ENCODE data around the gene LYPD3.
"Not testable (repeated sequence)": the region's sequence is repeated elsewhere in the genome, so short reads cannot be mapped to it uniquely, and the experiment has no call there.

The LYPD3 gene

DNA sequence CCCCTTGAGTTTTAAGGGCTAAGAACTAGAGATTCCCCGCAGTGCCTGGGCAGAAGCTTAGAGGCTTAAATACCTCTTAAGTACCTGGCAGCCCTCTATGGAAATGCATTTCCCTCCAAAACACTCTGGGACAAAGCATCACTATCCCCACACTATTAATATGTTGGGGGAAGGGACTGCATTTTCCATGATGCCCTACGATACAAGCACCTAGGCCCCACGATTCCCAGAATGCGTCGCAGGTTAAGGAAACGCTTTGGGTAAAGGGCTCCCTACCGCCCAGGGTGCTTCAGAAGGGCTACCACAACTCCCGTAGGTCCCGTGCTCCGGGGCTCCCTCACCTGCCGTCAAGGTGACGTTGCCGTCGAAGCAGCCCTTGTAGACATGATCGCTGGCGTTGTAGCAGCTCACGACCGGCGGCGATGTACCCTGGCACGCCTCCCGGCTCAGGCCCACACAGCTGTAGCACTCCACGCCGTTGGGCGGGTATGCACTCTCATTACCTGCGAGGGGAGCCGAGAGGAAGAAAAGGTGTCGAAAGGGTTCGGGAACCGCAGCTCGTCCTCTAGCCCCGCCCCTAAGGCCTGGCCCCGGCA, 2.5 kb downstream of the LYPD3 start:
- no peak for DNase-seq

DNA sequence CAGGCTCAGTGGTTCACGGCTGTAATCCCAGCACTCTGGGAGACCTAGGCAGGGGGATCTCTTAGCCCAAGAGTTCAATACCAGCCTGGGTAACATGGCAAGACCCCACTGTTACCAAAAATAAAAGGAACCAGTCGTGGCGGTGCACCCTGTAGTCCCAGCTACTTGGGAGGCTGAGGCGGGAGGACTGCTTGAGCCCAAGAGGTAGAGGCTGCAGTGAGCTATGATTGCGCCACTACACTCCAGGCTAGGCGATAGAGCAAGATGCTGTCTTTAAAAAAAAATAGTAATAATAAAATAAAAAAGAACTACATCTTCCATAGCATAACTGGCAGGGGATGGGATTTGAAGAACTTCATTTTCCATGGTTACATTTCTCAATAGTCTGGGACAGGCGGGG, 3.0 kb downstream of the LYPD3 start:
- no peak for DNase-seq

DNA sequence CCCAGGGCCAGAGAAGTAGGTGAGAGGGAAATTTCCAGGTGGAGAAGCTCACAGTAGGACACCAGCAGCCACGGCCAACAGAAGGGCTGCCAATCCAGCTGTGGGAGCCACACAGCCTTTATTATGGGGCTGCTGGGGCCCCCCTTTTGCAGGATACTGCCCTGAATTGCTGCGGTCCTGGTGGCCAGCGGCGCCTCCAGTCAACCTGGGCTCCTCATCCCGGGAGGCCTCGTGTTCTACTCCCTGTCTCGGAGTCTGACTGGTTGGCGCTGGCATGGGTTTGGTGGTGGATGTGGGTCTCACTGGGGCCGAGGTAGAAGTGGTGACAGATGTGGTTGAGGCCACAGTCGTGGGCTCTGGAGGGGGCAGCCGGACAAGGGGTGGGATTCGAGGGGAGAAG, 4.1 kb downstream of the LYPD3 start:
- DNase-seq = no peak

DNA sequence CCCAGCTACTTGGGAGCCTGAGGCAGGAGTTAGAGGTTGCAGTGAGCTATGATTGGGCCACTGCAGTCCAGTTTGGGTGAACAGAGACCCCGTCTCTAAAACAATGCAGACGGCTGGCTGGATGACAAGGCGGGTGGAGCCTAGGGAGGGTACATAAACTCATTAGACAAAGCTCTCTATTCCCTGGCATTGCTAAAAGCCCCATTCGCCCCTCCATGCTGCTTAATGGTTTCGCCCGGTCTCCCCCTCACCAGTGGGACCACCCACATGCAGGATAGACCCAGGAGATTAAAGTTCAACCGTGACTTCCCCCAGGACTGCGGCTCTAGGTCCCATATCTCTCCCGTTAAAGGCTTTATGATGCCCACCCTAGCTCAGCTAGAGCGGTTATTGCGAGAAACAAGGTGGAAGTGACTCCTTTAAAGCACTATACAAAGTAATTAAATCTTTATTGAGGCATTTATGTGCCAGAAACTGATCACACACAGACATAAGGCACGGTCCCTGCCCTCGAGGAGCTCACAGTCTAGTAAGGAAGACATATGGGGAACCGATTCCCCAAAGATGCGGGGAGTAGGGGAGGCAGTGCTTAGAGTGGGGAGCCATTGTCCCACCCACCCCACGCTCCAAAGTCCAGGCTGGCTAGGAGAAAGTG, 4.9 kb downstream of the LYPD3 start:
- DNase-seq = no peak

DNA sequence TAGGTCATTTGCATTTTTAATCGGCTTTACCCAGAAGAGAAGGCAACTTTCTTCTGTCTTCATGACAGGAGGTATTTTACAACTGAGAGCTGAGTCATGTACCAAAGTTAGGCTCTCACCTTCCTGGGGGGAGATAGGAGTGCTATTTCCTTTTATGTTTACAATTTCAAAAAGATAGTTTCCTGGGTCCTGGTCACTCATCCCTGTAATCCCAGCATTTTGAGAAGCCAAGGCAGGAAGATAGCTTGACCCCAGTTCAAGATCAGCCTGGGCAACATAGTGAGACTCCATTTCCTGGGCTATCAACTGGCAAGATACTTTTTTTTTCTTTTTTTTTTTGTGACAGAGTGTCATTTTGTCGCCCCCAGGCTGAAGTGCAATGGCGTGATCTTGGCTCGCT, 7.6 kb downstream of the LYPD3 start:
- DNase-seq = no peak

DNA sequence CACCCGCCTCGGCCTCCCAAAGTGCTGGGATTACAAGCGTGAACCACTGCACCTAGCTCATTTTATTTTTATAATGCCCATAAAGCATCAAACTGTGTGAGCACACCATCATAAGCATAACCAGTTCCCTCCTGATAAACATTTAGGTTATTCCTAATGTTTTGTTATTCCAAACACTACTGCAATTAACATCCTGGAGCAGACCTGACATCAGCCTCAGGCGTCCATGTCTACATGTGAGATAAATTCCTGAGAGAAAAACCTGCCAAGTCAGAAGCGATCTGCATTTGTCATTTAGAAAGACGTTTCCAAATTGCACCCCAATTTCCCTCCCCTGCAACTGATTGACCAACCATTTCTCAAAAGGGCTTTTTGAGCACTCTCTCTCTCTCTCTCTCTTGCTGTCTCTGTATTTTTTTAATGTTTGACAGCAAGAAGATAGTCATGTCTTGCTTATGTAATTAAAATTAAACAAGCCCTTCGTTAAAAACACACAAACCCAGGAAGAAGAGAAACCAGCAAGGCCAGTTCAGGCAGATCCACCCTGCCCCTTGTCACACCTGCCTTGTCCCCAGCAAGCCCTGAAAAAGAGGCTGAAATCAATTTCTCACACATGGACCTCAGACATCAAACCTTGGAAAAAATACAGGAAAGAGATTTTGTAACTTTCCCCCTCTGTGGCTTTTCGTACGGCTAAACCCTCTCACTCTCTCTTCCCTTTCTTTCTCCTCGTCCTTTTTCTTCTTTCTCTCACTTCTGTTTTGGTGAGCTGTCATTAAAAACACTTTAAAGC, 9.9 kb downstream of the LYPD3 start:
- no peak for DNase-seq

DNA sequence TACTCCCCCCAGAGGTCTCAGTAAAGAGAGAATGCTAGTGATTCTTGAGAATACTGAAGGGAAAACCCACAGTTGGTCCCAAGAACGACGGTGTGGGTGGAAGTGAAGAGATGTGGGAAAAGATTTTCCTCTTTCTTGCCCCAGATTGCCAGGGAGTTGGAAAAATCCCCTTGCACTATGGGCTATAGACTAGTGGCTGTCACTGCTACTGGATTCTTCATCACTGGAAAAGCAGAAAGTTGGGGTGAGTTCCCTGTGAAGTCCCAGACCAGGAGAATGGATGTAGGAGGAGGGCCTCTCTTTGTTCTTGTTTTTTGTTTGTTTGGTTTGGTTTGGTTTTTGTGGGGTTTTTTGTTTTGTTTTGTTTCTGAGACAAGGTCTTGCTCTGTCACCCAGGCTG, 11.4 kb downstream of the LYPD3 start:
- no peak for DNase-seq

DNA sequence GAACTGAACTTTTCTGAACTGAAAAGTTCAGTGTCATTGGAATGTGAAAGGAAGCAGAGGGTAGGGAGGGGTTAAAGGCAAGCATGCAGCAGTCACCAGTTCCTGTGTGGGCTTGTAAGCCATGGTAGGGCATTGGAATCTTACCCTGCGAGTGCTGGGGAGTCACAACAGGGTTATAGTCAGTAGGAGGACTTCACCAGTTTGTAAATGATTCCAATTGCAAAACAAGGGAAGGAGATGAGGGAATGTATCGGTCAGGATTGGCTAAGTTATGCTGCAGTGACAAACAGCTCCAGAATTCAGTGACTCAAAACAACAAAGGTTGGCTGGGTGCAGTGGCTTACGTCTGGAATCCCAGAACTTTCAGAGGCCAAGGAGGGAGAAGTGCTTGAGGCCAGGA, 12.8 kb downstream of the LYPD3 start:
- DNase-seq = no peak

DNA sequence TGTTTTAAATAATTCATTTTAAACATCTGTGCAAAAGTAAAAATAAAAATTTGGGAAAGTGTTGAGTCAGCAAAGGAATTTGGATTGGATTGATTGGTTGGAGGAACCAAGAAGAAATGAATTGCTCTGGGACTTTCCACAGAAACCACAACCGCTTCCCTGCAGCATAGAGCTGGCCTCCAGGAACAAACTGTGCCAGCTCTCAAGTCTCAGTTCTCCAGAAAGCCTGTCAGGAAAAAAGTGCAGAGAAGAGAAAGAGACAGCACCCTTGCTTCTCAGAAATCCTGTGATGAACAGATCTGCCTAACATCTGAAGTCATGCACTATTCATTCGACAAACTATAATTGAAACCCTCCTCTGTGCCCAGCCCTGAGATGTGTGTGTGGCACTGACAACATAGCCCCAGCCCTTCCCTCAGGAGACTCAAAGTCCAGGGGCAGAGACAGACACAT, 14.8 kb downstream of the LYPD3 start:
- DNase-seq = no peak

DNA sequence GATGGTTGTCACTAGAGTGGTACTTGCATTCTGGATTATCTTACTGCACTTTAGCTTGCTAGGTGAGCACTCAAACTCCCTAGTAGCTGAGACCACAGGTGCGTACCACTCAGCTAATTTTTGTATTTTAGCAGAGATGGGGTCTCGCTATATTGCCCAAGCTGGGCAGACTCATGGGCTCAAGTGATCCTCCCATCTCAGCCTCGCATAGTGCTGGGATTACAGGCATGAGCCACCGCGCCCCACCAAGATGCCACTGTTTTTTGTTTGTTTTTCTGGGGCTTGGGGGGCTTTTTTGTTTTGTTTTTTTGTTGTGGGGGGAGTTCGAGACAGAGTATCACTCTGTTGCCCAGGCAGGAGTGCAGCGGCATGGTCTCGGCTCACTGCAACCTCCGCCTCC, 17.8 kb downstream of the LYPD3 start:
- no peak for DNase-seq

DNA sequence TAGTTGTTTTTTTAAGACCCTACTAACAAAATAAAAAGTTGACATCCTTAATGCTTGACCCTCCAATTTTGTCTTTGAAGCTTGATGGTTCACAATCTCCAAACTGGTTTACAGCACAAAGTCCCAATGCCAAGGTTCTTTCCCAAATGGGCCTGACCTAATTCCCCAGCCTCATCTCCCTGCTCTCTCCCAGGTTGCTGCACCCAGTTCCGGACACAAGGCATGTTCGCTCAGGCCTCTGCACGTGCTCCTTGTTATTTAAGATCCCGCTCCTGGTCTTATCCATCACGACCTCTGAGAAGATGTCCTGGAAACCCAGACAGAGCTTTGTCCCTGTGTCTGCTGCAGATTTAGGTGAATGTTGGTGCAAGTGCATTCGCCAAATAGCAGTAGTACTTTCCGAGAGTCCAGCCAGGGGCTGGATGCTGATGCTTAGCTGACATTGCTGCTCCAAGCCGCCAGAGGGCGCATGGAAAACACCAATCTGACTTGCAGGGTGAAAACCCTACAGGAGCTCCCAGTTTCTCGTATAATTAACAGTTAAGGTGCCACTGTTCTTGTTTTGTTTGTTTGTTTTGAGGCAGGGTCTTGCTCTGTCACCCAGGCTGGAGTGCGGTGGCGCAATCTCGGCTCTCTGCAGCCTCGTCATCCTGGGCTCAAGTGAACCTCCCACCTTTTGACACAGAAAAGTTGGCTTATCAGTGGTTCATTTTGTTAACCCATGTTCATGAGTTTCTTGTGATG, 18.5 kb downstream of the LYPD3 start:
- peak in 47 of 51 donors; percentile 7 to 86 (median 54) for DNase-seq

DNA sequence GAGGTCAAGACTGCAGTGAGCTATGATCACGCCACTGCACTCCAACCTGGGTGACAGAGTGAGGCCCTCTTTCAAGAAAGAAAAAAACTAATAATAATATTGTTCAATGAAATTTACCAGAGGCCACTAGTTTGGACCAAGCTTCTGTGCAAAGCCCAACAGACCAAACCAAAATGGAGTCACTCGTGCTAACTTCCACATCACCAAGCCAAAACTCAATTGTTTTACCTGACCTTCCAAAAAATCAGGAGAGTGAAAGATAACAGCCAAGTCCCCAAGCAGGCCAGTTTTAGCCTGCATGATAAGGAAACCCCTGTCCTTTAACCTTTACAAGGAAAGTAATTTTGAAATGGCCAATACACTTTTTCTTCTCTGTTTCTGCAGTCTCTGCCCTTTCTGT, 20.0 kb downstream of the LYPD3 start:
- DNase-seq = no peak

DNA sequence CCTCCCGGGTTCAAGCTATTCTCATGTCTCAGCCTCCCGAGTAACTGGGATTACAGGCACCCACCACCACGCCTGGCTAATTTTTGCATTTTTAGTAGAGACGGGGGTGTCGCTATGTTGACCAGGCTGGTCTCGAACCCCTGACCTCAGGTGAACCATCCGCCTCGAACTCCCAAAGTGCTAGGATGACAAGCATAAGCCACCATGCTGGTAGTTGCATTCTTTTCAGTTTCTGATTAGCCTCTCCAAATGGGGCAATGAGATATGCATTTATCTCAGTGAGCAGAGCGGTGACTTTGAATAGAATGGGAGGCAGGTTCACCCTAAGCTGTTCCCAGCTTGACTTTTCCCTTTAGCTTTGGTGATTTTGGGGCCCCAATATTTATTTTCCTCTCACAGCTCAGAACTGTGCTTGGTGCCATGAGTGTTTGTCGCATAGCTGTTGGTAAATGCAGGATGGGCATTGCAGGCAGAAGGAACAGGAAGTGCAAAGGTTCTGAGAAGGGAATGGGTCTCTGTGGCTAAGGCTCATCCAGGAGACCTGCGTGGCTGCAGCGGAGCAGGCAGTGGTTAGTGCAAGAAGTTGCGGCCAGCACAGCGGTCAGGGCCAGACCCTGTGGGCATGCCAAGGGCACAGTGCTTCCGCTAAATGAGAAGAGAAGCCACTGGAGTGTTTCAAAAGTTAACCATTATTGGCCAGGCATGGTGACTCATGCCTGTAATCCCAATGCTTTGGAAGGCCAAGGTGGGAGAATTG, 20.7 kb downstream of the LYPD3 start:
- no peak for DNase-seq

DNA sequence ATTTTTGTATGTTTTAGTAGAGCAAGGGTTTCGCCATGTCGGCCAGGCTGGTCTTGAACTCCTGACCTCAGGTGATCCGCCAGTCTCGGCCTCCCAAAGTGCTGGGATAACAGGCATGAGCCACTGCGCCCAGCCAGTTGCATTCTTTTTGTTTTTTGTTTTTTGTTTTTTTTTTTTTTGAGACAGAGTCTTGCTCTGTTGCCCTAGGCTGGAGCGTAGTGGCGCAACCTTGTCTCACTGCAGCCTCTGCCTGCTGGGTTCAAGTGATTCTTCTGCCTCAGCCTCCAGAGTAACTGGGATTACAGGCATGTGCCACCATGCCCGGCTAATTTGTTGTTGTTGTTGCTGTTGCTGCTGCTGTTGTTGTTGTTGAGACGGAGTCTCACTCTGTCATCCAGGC, 21.3 kb downstream of the LYPD3 start:
- not testable (repeated sequence) for DNase-seq

DNA sequence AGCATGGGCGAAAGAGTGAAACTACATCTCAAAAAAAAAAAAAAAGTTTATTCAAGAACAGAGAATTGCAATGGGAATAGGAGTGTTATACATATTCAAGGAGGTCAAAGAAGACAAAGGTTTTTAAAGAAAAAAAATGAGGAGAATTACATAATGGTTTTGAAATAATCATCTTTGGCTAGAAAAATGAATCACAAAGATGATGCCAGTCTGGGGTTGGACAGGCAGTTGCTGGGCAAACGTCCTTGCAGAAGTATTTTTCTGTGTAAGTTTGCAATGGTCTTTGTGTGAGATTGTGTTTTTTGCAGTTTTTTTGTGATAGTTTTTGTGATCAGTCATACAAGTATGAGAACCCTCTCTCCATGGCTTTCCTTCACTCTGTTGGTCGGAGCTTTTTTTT, 23.7 kb downstream of the LYPD3 start:
- no peak for DNase-seq

DNA sequence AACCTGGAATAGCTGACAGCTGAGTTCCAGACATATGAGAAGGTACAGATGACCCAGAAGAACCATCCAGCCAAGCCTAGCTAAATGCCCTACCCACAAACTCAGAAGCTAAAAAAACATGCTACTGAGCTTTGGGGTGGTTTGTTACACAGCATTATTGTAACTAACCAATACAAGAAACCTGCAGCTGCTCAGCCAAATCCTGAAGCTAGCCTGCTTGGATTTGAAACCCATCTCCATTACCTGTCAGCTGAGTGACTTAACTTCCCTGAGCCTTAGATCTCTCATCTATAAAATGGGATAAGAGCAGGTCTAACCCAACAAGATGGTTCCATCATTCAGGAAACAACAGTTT, 25.7 kb downstream of the LYPD3 start:
- DNase-seq = no peak

DNA sequence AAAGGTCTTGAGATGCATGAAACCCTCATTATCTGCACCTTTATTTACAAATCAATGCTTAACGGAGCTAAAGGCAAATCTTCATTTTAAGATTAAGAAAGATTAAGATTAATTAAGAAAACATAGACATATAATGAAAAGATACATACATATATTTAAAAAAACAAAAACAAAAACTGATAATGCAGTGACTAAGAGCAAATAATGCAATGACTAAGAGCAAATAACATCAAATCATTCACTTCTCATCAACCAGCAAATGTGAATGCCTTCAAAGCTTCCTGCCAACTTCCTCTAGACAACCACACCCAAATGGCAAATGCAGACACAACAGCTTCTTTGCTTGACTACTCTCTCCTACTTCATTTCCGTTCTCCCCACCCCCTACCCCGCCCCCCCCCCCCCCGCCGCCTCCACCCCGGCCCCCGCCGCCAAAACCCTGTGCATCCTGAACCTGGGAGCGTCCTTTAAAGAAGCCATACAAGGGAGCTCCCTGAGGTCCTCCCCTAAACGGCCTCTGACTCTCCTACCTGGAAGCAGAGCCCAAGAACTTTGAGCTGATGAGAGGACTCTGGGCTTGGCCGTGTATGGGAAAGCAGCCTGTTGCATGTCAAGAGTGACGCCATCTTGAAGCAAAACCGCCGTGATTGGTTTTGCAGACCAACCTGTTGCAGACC, 26.2 kb downstream of the LYPD3 start:
- no peak for DNase-seq

DNA sequence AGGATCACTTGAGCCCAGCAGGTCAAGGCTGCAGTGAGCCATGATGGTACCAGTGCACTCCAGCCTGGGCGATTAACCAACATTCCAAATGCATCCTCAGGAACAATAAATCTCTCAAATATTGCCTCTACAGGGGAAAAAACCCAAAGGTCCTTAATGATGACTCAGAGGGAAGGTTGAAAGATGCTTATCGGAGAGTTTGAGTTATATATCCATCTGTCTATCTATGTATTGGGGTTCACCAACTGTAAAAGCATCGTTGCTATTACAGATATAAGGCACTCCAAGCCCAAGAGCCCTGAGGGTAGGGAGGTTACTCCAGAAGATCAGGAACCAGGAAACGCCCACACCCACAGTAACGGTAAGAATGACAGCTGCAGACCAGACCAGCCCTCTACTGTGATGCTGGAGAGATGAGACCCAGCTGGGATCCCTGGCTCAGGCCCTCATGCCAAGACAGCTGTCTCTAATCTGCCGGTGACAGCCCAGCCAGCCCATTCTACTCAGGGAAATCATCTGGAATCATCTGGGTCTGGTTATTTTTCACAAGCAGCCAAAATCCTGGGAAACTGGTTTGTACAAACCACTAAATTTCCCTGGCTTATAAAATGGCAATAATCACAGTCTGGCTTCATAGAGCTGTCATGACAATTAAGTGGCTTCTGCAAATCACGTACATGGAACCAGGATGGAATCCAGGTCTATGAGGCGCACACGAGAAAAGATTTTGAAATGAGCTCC, 26.9 kb downstream of the LYPD3 start:
- DNase-seq = no peak

DNA sequence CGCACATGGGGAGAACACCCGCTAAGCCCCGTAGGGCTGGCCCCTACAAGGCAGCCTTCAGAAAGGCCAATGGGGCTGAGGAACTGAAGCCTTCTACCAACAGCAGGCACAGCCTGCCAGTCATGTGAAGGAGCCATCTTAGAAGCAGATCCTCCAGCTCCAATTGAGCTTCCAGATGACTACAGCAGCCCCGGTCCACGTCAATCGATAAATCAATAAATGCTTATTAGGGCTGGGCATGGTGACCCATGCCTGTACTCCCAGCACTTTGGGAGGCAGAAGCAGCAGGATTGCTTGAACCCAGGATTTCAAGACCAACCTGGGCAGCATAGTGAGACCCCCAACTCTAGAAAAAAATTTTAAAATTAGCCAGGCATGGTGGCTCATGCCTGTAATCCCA, 27.7 kb downstream of the LYPD3 start:
- DNase-seq = no peak

DNA sequence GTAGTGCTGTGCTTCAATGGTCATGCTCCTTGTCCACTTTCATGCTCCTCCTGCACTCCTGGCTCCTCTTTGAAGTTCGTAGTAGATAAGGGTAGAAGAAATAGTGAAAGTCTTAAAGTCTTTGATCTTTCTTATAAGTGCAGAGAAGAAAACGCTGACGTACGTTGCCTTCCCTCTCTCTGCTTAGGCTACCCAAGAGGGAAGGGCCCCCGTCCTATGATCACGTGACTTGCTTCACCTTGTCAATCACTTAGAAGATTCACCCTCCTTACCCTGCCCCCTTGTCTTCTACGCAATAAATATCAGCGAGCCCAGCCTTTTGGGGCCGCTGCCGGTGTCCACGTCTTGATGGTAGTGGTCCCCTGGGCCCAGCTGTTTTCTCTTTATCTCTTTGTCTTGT, 28.1 kb downstream of the LYPD3 start:
- not testable (repeated sequence) for DNase-seq
